GM12878 (cell line): ENCODE results near the gene LPGAT1. TPM values are rescaled to one million over a fixed set of nuclear protein-coding genes. Genes with fewer than 3 reads are reported as not detected.

Experiments
- ATAC-seq: fragments of 200-7000 bp; cut with Tn5 transposase; 3 replicates; pipeline ENCODE4 v1.9.1; 2020; ENCODE audit warnings: mild to moderate bottlenecking, moderate library complexity
- BruUV-seq: library from RNA; stranded (reverse); fragments of 400-500 nt; replicated peaks from 2 replicates; lab custom pipeline; 2021; lab: Mats Ljungman, UMichigan
- CTCF ChIA-PET: fragments of 300-600 bp; sonication (Branson Sonifier 250); formaldehyde crosslinking; extraction: SDS; loops from one replicate; lab custom pipeline; 2021; ENCODE audit warnings: inconsistent platforms; lab: Yijun Ruan, JAX
- POLR2A ChIA-PET: fragments of 350-600 bp; formaldehyde crosslinking; extraction: SDS; loops from one replicate; lab custom pipeline; 2021; ENCODE audit warnings: inconsistent platforms; lab: Charles Lee
- RAD21 ChIA-PET: fragments of 300-600 bp; sonication (Branson Sonifier 250); formaldehyde crosslinking; loops from one replicate; lab custom pipeline; 2023; ENCODE audit warnings: antibody characterized with exemption; ENCODE audit not compliant: unreplicated experiment; lab: Charles Lee
- SMC1A ChIA-PET: fragments of 300-600 bp; sonication (Branson Sonifier 250); formaldehyde crosslinking; loops from one replicate; lab custom pipeline; 2023; ENCODE audit not compliant: unreplicated experiment, uncharacterized antibody; lab: Charles Lee
- DNase-seq: peaks from one replicate; pipeline ENCODE4 v3.0.0-alpha.2; 2011; ENCODE audit warnings: low read depth, low spot score
- FAIRE-seq: peaks from 3 replicates; lab custom pipeline; 2011; peaks lifted over from hg19 to GRCh38; lab: Jason Lieb, UNC
- H2AFZ ChIP-seq: 2 replicates; pipeline ENCODE4 v1.6.0; 2011; ENCODE audit warnings: low read depth, low read length, control low read depth; ENCODE audit not compliant: control insufficient read depth
- H3K27ac ChIP-seq: 2 replicates; pipeline ENCODE4 v1.5.1; 2011; ENCODE audit warnings: control low read depth; ENCODE audit not compliant: control insufficient read depth, insufficient read depth
- H3K27me3 ChIP-seq, 2 experiments: replicated peaks in 1 of 2; 2 replicates each; pipeline versions ENCODE4 v1.6.0 to v1.6.1; 2011; ENCODE audit warnings: low read length in 1 of 2; ENCODE audit not compliant: control insufficient read depth in 2 of 2, insufficient read depth in 2 of 2
- H3K36me3 ChIP-seq, 2 experiments: 2 replicates each; pipeline ENCODE4 v1.5.1; 2011; ENCODE audit warnings: low read length in 1 of 2; ENCODE audit not compliant: control insufficient read depth in 2 of 2, insufficient read depth in 2 of 2
- H3K4me1 ChIP-seq: 2 replicates; pipeline ENCODE4 v1.6.1; 2011; ENCODE audit warnings: mild to moderate bottlenecking, low read length, moderate library complexity, mixed read lengths; ENCODE audit not compliant: control insufficient read depth, insufficient read depth
- H3K4me2 ChIP-seq: 2 replicates; pipeline ENCODE4 v1.6.0; 2011; ENCODE audit warnings: control low read depth; ENCODE audit not compliant: control insufficient read depth, insufficient read depth
- H3K4me3 ChIP-seq: fragments of 200-600 bp; sonication (generic); 2 replicates; pipeline ENCODE4 v1.5.1; 2016
- H3K79me2 ChIP-seq: 2 replicates; pipeline ENCODE4 v1.6.0; 2011; ENCODE audit warnings: low read length; ENCODE audit not compliant: control insufficient read depth, insufficient read depth
- H3K9ac ChIP-seq: 2 replicates; pipeline ENCODE4 v1.8.0; 2011; ENCODE audit warnings: low read length, control low read depth, mixed read lengths; ENCODE audit not compliant: control insufficient read depth, insufficient read depth
- H3K9me3 ChIP-seq: replicated peaks from 3 replicates; pipeline ENCODE4 v1.5.1; 2011; ENCODE audit warnings: mild to moderate bottlenecking, low read length; ENCODE audit not compliant: control insufficient read depth, insufficient read depth
- H4K20me1 ChIP-seq: 2 replicates; pipeline ENCODE4 v1.6.0; 2011; ENCODE audit not compliant: control insufficient read depth, insufficient read depth
- BMI1 ChIP-seq: fragments of 450-650 bp; IDR thresholded peaks from 2 replicates; pipeline ENCODE4 v1.6.1; 2016; ENCODE audit warnings: mild to moderate bottlenecking, moderate library complexity, borderline replicate concordance
- HCFC1 ChIP-seq: fragments of 150-350 bp; IDR thresholded peaks from 2 replicates; pipeline ENCODE4 v1.6.1; 2014; ENCODE audit warnings: low read length
- MAX ChIP-seq: IDR thresholded peaks from 2 replicates; pipeline ENCODE4 v1.6.1; 2012; ENCODE audit warnings: low read depth, low read length, improper control_type of control experiment
- MTA2 ChIP-seq: fragments of 450-650 bp; IDR thresholded peaks from 2 replicates; pipeline ENCODE4 v1.6.1; 2016; ENCODE audit warnings: low read depth, mild to moderate bottlenecking, moderate library complexity
- MYC ChIP-seq: IDR thresholded peaks from 2 replicates; pipeline ENCODE4 v1.6.1; 2011; ENCODE audit warnings: mild to moderate bottlenecking, low read length, moderate library complexity, inconsistent platforms; ENCODE audit not compliant: insufficient read depth, insufficient replicate concordance, insufficient read length, severe bottlenecking
- NR2F1 ChIP-seq: fragments of 450-650 bp; conservative IDR thresholded peaks from 2 replicates; pipeline ENCODE4 v1.6.1; 2017; ENCODE audit warnings: mild to moderate bottlenecking
- SIX5 ChIP-seq: IDR thresholded peaks from 2 replicates; pipeline ENCODE4 v1.6.1; 2011; ENCODE audit warnings: mild to moderate bottlenecking, low read depth, low read length, moderate library complexity; ENCODE audit not compliant: severe bottlenecking
- WRNIP1 ChIP-seq: IDR thresholded peaks from 2 replicates; pipeline ENCODE4 v1.6.1; 2011; ENCODE audit warnings: low read depth, low read length, improper control_type of control experiment, borderline replicate concordance
- ZNF274 ChIP-seq: IDR thresholded peaks from one replicate; pipeline ENCODE4 v1.8.0; 2011; ENCODE audit not compliant: insufficient read length, insufficient read depth
- WGBS: methylation state at CpG from one replicate; pipeline ENCODE4 v1.1.6; 2016; ENCODE audit warnings: low lambda C conversion rate; ENCODE audit not compliant: insufficient replicate concordance, insufficient coverage; ENCODE audit errors: missing lambda C conversion rate; 5-methylcytosine and 5-hydroxymethylcytosine counted together
- in situ Hi-C: fragments of 300-500 bp; cut with MboI; formaldehyde crosslinking; loops from 9 replicates; pipeline ENCODE4 v1.14.3; 2018; ENCODE audit warnings: mixed read lengths
- intact Hi-C: fragments of 100-400 bp; cut with micrococcal nuclease; formaldehyde crosslinking; loops from one replicate; pipeline ENCODE4 v1.14.2; 2022; ENCODE audit not compliant: unreplicated experiment
- polyA plus RNA-seq, 11 experiments: library from polyadenylated mRNA; depleted of rRNA in 4 of 11; unstranded in 6 of 11; stranded (reverse) in 5 of 11; fragments of >200 nt; fragmentation: Nextera tagmentation in 4 of 11; fragmentation: Illumina TruSeq in 1 of 11; extraction: Ambion mirVana in 4 of 11; extraction: Trizol in 1 of 11; gene quantifications; 1 replicate in 1 of 11; 2 replicates in 10 of 11; pipeline versions ENCODE4 v1.2.1 to v1.2.3, GENCODE V29; 2011 to 2016; ENCODE audit warnings: inconsistent platforms in 2 of 11, missing spikeins in 2 of 11, low read depth in 1 of 11
- total RNA-seq, 4 experiments: library from RNA; depleted of rRNA in 3 of 4; stranded (reverse); fragments of >200 nt in 3 of 4; fragmentation: Illumina TruSeq in 1 of 4; extraction: Trizol in 1 of 4; gene quantifications; 2 replicates each; pipeline versions ENCODE4 v1.2.1 to v1.2.3, GENCODE V29; 2013 to 2021

The LPGAT1 gene
- total and polyA plus RNA-seq, 10 of the 15 experiments (the other 5 are each of a cell fraction or from before 2014, with no cell fraction given): 5.8 to 40.6 (median 19.2) TPM

- ATAC-seq (no peak), FAIRE-seq (no peak), DNase-seq (no peak)
- no TSS peak for BruUV-seq
- no peak overlapping the region for H3K27ac ChIP-seq
- ChIA-PET CTCF (interaction anchor here (1.3 to 5.8 kb wide), 2 partner anchors 37 to 55 kb away, joined by 3 to 26 read pairs; no protein-coding TSS in a partner anchor), POLR2A (no interaction called here), SMC1A (no interaction called here), RAD21 (interaction anchor here (0.7 kb wide), 1 partner anchor 37 kb away, joined by 4 read pairs; no protein-coding TSS in a partner anchor)
- no peak overlapping the region for H2AFZ ChIP-seq
- intact Hi-C loops (no loop called here), in situ Hi-C loops (no loop called here)
- H4K20me1 ChIP-seq: no peaks in the 10 kb centered on the region
- no peaks in the 10 kb centered on the region for H3K9me3 ChIP-seq
- H3K4me2 ChIP-seq: no peak overlapping the region
- no peaks in the 10 kb centered on the region for H3K79me2 ChIP-seq
- H3K36me3 ChIP-seq: no peaks in the 10 kb centered on the region
- H3K4me3 ChIP-seq: no peak overlapping the region
- TF ChIP-seq BMI1: no peak
- no peak for TF ChIP-seq WRNIP1
- TF ChIP-seq NR2F1: no peak
- TF ChIP-seq MTA2: no peak
- TF ChIP-seq HCFC1: no peak
- TF ChIP-seq MYC: no peak
- no peak for TF ChIP-seq SIX5
- no peak for TF ChIP-seq MAX
- no peak for TF ChIP-seq ZNF274
- no peak overlapping the region for H3K9ac ChIP-seq
- WGBS: 64% methylated on average over 22 of the region's 22 CpGs
- H3K27me3 ChIP-seq: no peaks in the 10 kb centered on the region
- H3K4me1 ChIP-seq: peaks cover 30% of the 10 kb centered on the region
These were observed 95.1 kb downstream of the LPGAT1 start for GRCh38 chr1:211735208-211736170.
